Omental fat pad (tissue), 4 donors: ENCODE data around the gene CCDC63. TPM values are rescaled to one million over a fixed set of nuclear protein-coding genes. Genes with fewer than 3 reads are reported as not detected.

Source experiments
- ATAC-seq: fragments of 150-250 bp; one replicate; pipeline ENCODE4 v1.9.1; 2016; ENCODE audit warnings: mild to moderate bottlenecking, moderate library complexity; ENCODE audit not compliant: low FRiP score
- DNase-seq: peaks from one replicate; pipeline ENCODE4 v3.0.0-alpha.2; 2019; ENCODE audit warnings: low spot score
- total RNA-seq, 4 donors: library from RNA; depleted of rRNA; stranded (reverse); fragments of >200 nt; gene quantifications; one replicate each; pipeline ENCODE4 v1.1.0, GENCODE V29; 2016
- TF ChIP-seq, protein P1 (sequence below), 3 donors: fragments of 450-650 bp; IDR thresholded peaks; one replicate each; pipeline ENCODE4 v1.5.1; 2016 to 2017; ENCODE audit warnings: antibody characterized with exemption in 3 of 3, mild to moderate bottlenecking in 3 of 3, moderate library complexity in 2 of 3

CCDC63 gene
- total RNA-seq, 4 donors from 2014 or later = not detected

DNA sequence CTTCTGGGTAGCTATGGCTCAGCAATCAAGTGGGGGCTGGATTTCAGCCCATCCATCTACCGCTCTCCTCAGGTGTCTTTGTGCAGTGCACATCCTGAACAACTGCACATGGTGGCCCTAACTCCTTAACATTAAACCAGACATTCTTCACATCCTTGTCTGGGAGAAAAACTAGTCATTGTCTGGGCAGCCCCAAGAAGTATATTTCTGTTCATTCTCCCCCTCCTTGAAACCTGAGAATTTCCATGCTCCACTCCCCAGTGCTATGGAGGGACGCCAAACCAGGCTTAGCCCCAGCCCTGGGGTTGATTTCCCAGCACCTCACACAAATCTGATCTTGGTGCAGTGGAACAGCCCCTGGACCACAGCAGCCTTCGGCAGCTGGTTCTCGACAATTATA, 60.2 kb downstream of the CCDC63 start:
- ATAC-seq (no peak), DNase-seq (no peak)
- TF ChIP-seq, protein P1, sequence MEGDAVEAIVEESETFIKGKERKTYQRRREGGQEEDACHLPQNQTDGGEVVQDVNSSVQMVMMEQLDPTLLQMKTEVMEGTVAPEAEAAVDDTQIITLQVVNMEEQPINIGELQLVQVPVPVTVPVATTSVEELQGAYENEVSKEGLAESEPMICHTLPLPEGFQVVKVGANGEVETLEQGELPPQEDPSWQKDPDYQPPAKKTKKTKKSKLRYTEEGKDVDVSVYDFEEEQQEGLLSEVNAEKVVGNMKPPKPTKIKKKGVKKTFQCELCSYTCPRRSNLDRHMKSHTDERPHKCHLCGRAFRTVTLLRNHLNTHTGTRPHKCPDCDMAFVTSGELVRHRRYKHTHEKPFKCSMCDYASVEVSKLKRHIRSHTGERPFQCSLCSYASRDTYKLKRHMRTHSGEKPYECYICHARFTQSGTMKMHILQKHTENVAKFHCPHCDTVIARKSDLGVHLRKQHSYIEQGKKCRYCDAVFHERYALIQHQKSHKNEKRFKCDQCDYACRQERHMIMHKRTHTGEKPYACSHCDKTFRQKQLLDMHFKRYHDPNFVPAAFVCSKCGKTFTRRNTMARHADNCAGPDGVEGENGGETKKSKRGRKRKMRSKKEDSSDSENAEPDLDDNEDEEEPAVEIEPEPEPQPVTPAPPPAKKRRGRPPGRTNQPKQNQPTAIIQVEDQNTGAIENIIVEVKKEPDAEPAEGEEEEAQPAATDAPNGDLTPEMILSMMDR (IDR thresholded peaks at IDR 0.05) = no peak

DNA sequence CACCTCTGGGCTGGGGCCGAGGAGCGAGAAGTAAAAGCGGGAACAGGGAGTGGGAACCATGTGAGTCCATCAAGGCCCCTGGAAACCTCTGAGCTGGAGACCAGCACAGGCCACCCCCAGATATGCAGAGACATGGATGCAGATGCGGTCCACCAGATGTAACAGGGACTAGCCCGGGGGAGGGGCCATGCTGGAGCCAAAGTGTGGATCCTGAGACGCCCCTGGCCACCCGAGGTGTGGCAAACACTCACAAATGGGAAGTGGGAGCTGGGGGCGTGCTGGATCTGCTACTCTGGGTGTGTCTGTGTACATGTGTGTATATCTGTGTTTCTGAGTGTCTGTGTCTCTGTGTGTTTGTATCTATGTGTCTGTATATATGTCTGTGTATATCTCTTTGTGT, 60.8 kb downstream of the CCDC63 start:
- ATAC-seq (no peak), DNase-seq (no peak)
- TF ChIP-seq, protein P1 (IDR thresholded peaks at IDR 0.05) = no peak

DNA sequence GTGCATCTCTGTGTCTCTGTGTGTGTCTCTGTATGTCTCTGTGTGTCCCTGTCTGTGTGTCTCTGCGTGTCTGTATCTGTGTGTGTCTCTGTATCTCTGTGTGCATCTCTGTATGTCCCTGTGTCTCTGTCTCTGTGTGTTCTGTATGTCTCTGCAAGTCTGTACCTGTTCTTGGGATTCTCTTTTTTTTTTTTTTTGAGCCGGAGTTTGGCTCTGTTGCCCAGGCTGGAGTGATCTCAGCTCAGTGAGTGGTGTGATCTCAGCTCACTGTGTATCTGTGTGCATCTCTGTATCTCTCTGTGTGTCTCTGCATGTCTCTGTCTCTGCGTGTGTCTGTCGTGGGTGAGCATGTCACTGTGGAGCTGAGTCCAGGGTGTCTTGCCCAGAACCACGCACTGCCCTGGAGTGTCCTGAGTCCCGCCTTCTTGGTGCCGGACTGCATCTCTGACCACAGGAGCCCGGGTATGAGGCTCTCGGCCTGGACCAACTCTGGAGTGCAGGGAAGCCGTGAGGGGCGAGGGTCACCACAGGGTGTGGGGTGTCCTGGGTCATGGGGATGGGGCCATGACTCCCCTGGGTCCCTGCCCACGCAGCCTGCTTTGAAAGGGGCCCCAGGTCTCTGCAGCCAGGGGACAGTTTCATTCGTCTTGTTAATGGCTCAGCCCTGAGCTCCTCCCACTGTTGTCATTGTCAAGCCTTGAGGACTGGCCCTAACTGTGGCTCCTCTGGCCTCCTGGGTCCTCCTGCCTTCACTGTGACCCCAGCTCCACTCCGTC, 61.8 kb downstream of the CCDC63 start:
- no peak for ATAC-seq
- DNase-seq = no peak
- TF ChIP-seq, protein P1 (IDR thresholded peaks at IDR 0.05) = no peak

DNA sequence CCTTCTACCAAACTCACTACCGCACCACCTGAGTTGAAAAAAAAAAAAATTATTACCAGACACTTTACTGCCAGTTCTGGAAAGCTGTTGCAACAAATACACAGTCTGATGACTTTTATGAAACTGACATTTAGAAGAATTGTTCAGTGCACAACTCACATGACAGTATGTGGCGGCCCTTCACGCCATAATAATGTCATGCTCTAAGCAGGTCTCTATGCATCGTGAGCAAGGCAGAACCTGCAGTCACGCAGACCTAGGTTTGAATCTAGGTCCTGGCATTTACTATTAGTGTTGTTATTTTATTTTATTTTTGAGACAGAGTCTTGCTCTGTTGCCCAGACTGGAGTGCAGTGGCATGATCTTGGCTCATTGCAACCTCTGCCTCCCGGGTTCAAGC, 65.5 kb downstream of the CCDC63 start:
- TF ChIP-seq, protein P1 (IDR thresholded peaks at IDR 0.05) = no peak
- no peak for DNase-seq
- ATAC-seq = no peak

DNA sequence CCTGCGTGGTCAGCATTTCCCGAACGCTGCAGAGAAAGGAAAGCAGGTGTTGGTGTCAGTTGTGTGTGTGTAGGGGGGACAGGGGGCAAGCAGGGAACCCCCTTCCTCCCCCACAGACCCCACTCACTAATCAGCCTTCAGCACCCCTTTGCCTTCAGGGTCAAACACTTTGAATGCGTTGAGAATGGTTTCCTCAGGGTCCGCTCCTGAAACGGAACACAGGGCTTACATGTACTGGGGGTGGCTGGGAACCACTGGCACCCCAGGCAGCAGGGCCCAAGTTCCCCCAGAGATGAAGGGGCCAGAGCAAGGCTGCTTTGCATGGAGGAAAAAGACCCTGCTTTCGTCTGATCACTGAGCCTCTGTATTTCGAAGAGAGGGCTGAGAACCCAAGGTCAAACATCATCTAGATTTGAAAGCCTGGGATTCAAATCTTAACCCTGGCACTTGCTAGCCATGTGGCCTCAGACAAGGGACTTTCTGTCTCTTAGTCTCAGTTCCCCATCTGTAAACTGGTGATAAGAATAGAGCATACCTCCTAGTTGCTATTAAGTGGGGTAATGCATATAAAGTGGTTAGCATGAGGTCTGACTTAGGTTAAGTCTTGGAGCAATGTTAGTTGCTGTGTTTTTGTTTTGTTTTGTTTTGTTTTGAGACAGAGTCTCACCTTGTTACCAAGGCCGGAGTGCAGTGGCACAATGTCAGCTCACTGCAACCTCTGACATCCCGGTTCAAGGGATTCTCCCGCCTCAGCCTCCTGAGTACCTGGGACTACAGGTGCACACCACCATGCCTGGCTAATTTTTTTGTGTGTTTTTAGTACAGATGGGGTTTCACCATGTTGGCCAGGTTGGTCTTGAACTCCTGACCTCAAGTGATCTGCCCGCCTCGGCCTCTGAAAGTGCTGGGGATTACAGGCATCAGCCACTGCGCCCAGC, 66.6 kb downstream of the CCDC63 start:
- ATAC-seq (no peak), DNase-seq (no peak)
- TF ChIP-seq, protein P1 (IDR thresholded peaks at IDR 0.05) = no peak

DNA sequence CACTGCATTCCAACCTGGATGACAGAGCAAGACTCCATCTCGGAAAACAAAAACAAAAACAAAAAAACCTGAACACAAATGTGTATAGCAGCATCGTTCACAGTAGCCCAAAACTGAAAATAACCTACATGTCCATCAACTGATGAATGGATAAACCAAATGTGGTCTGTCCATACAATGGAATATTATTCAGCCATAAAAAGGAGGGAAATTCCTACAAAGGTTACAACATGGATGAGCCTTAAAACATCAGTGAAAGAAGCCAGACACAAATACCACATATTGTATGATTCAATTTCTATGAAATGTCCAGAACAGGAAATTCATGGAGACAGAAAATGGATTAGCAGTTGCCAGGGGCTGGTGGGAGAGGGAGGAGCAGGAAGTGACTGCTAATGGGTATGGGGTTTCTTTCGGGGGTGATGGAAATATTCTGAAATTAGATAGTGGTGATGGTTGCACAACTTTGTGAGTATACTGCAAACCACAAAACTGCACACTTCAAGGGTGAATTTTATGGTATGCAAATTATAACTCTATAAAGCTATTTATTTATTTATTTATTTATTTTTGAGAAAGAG, 69.6 kb downstream of the CCDC63 start:
- TF ChIP-seq, protein P1 (IDR thresholded peaks at IDR 0.05) = no peak
- DNase-seq (no peak), ATAC-seq (no peak)
